ENCODE results near the gene SHANK2. TPM values are rescaled to one million over a fixed set of nuclear protein-coding genes. Genes with fewer than 3 reads are reported as not detected.

Gene SHANK2
- polyA plus RNA-seq, 1 donor (not counting 4 experiments of a cell fraction or from before 2014, with no cell fraction given) = 0.22 TPM

DNA sequence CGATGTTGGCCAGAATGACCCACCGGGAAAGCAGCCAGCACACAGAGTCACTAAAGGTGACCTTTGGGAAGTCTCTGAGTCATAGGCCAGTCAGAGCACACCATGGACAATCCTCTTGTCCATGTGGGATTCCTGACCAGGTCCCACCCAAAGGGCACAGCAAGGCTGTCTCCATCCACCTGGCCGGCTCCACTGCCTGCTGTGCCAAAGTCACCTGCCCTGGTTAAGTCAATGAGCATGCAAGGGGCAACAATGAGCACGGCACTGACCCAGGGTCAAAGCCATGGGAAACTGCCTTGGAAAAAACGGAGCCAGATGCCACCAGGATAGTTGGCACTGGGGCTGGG lies 49.8 kb downstream of the SHANK2 start:
- TF ChIP-seq EZH2 (IDR thresholded peaks at IDR 0.05; ENCODE audit: low read length) = no peak
- TF ChIP-seq, protein P1, sequence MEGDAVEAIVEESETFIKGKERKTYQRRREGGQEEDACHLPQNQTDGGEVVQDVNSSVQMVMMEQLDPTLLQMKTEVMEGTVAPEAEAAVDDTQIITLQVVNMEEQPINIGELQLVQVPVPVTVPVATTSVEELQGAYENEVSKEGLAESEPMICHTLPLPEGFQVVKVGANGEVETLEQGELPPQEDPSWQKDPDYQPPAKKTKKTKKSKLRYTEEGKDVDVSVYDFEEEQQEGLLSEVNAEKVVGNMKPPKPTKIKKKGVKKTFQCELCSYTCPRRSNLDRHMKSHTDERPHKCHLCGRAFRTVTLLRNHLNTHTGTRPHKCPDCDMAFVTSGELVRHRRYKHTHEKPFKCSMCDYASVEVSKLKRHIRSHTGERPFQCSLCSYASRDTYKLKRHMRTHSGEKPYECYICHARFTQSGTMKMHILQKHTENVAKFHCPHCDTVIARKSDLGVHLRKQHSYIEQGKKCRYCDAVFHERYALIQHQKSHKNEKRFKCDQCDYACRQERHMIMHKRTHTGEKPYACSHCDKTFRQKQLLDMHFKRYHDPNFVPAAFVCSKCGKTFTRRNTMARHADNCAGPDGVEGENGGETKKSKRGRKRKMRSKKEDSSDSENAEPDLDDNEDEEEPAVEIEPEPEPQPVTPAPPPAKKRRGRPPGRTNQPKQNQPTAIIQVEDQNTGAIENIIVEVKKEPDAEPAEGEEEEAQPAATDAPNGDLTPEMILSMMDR (optimal IDR thresholded peaks at IDR 0.05 in 1 of 3, IDR thresholded peaks at IDR 0.05 in 1 of 3, conservative IDR thresholded peaks at IDR 0.05 in 1 of 3; ENCODE audit: extremely low read depth in 1 of 3, insufficient read depth in 2 of 3, low read length in 3 of 3) = no peak
- FAIRE-seq = no peak
- no peak overlapping the region for H3K27ac ChIP-seq (ENCODE audit: control insufficient read depth, insufficient read depth, low read length)
- no peak overlapping the region for H3K9ac ChIP-seq (ENCODE audit: control insufficient read depth, extremely low read depth, insufficient read depth, low read length)
- H3K4me2 ChIP-seq (ENCODE audit: control insufficient read depth, extremely low read depth, insufficient read depth, low read depth, low read length) = no peak overlapping the region
- no peak overlapping the region for H3K4me3 ChIP-seq (ENCODE audit: control insufficient read depth in 2 of 3, extremely low read depth in 1 of 3, insufficient read depth in 2 of 3, low read depth in 1 of 3, low read length in 3 of 3)
- no peaks in the 10 kb centered on the region for H3K79me2 ChIP-seq (ENCODE audit: control insufficient read depth, insufficient read depth, low read length)
- no peak overlapping the region for H2AFZ ChIP-seq (ENCODE audit: control insufficient read depth, low read length)
- H3K9me3 ChIP-seq (ENCODE audit: control insufficient read depth, low read depth, low read length) = no peaks in the 10 kb centered on the region
- H3K4me1 ChIP-seq (ENCODE audit: control insufficient read depth, extremely low read depth, insufficient read depth, low read length) = no peaks in the 10 kb centered on the region
- dilution Hi-C loops (cut with MboI; ENCODE audit: extremely low pct_ligation_motif_present, low sequenced_read_pairs) = no loop called here
- H3K27me3 ChIP-seq (ENCODE audit: control insufficient read depth, extremely low read depth, insufficient read depth, low read length) = peaks cover 6% of the 10 kb centered on the region
- no peak for DNase-seq (ENCODE audit: low read depth, low spot score)
- H3K9me1 ChIP-seq (ENCODE audit: control insufficient read depth, extremely low read depth, insufficient read depth, low read length) = no peaks in the 10 kb centered on the region
- no peaks in the 10 kb centered on the region for H4K20me1 ChIP-seq (ENCODE audit: control insufficient read depth, extremely low read depth, insufficient read depth, low read length)
- H3K36me3 ChIP-seq (ENCODE audit: control insufficient read depth in 2 of 2, extremely low read depth in 1 of 2, insufficient read depth in 2 of 2, low read length in 2 of 2) = no peaks in the 10 kb centered on the region

Other genes starting within 250 kb of the SHANK2 start
- gene DHCR7, start 195.8 kb upstream of the SHANK2 start, polyA plus RNA-seq = 128 to 157 TPM (median 143 TPM) in 3 replicates
- gene NADSYN1, start 200.6 kb upstream of the SHANK2 start, polyA plus RNA-seq = 37.5 to 82.2 TPM (median 51.5 TPM) in 3 replicates